A673 (cell line): ENCODE measurements around the gene PKD1. TPM values are rescaled to one million over a fixed set of nuclear protein-coding genes. Genes with fewer than 3 reads are reported as not detected.

Experiments
- BruUV-seq: library from RNA; stranded (reverse); fragments of 400-500 nt; replicated peaks from 2 replicates; lab custom pipeline; 2021; lab: Mats Ljungman, UMichigan
- CTCF ChIA-PET: fragments of 300-600 bp; sonication (Branson Sonifier 250); formaldehyde crosslinking; loops from one replicate; lab custom pipeline; 2022; ENCODE audit warnings: antibody characterized with exemption; lab: Charles Lee
- POLR2A ChIA-PET: fragments of 300-600 bp; sonication (Branson Sonifier 250); formaldehyde crosslinking; loops from one replicate; lab custom pipeline; 2022; ENCODE audit warnings: antibody characterized with exemption; ENCODE audit not compliant: low non-redundant PET; lab: Charles Lee
- DNase-seq: peaks from one replicate; pipeline ENCODE4 v3.0.0-alpha.2; 2015; ENCODE audit warnings: low spot score
- H3K27ac ChIP-seq: fragments of 200-600 bp; sonication (generic); 2 replicates; pipeline ENCODE4 v1.5.1; 2016; ENCODE audit warnings: mixed run types, low read depth, mild to moderate bottlenecking, mixed read lengths, antibody characterized with exemption, low read length; ENCODE audit not compliant: poor library complexity, severe bottlenecking
- H3K27me3 ChIP-seq: fragments of 200-600 bp; sonication (generic); replicated peaks from 2 replicates; pipeline ENCODE4 v1.6.1; 2017; ENCODE audit warnings: mixed run types, low read depth, mild to moderate bottlenecking, mixed read lengths, antibody characterized with exemption, low read length; ENCODE audit not compliant: insufficient read depth, poor library complexity
- H3K36me3 ChIP-seq: fragments of 200-600 bp; sonication (generic); 2 replicates; pipeline ENCODE4 v1.6.1; 2016; ENCODE audit warnings: mixed run types, mild to moderate bottlenecking, mixed read lengths, antibody characterized with exemption, low read length; ENCODE audit not compliant: insufficient read depth, poor library complexity, severe bottlenecking
- H3K4me1 ChIP-seq: fragments of 200-600 bp; sonication (generic); 2 replicates; pipeline ENCODE4 v1.6.1; 2017; ENCODE audit warnings: mixed run types, mild to moderate bottlenecking, mixed read lengths, antibody characterized with exemption, low read length; ENCODE audit not compliant: insufficient read depth, poor library complexity, severe bottlenecking
- H3K4me3 ChIP-seq: fragments of 200-600 bp; sonication (generic); 2 replicates; pipeline ENCODE4 v1.5.1; 2016; ENCODE audit warnings: low read depth, mixed run types, mild to moderate bottlenecking, mixed read lengths, low read length; ENCODE audit not compliant: poor library complexity, severe bottlenecking
- H3K9me3 ChIP-seq: fragments of 200-600 bp; sonication (generic); 2 replicates; pipeline ENCODE4 v1.6.1; 2016; ENCODE audit warnings: mixed run types, low read depth, mild to moderate bottlenecking, mixed read lengths, antibody characterized with exemption, low read length; ENCODE audit not compliant: poor library complexity, severe bottlenecking
- EZH2 ChIP-seq: fragments of 200-600 bp; sonication (generic); IDR thresholded peaks from 2 replicates; pipeline ENCODE4 v1.6.1; 2017; ENCODE audit warnings: borderline replicate concordance, low read depth, mild to moderate bottlenecking, mixed read lengths, antibody characterized with exemption, low read length; ENCODE audit not compliant: poor library complexity, severe bottlenecking
- intact Hi-C: fragments of 100-400 bp; cut with micrococcal nuclease; formaldehyde crosslinking; loops from one replicate; pipeline ENCODE4 v1.10.0; 2022; ENCODE audit not compliant: unreplicated experiment
- total RNA-seq: library from RNA; stranded (reverse); gene quantifications from 2 replicates; pipeline ENCODE4 v1.2.3, GENCODE V29; 2021
- TF ChIP-seq, protein P1 (sequence below): fragments of 300-800, 200-600 bp; sonication (generic); conservative IDR thresholded peaks from 2 replicates; pipeline ENCODE4 v1.5.1; 2017; ENCODE audit warnings: low read depth, mild to moderate bottlenecking, antibody characterized with exemption, low read length, moderate library complexity, mixed read lengths

Gene PKD1
- total RNA-seq, 1 experiment from 2014 or later, result 121 TPM

DNA sequence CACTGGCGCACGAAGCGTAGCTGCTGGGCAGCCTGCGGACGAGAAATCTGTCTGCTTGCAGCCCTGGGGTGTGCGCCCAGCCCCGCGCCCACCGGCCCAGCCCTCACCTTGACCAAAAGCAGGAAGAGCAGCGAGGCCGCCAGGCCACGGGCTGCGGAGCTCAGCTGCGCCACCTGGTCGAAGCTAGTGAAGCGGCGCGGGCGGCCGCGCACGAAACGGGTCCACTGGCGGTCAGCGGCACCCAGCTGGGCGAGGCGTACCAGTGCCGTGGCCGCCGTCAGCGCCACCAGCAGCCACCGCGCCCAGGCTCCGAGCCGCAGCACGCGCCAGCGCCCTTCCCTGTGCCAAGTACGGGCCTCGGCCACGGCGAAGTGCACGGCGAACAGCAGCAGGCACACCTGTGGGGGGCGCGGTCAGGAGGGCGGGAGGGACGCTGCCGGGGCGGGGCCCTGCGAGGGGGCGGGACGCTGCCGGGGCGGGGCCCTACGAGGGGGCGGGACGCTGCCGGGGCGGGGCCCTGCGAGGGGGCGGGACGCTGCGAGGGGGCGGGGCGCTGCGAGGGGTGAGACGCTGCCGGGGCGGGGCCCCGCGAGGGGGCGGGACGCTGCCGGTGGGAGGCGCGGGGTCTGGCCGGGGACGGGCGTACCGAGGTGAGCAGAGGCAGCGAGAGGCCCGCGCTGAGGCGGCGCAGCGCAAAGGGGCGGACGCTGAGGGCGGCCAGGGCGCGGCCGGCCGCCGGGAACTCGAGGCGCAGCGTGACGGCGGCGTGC, 44.7 kb downstream of the PKD1 start:
- Histone ChIP-seq H3K4me3 (no peak overlapping the region), H3K9me3 (no peaks in the 10 kb centered on the region), H3K36me3 (peaks cover 62% of the 10 kb centered on the region), H3K4me1 (no peaks in the 10 kb centered on the region), H3K27ac (no peak overlapping the region), H3K27me3 (no peaks in the 10 kb centered on the region)
- CTCF ChIA-PET, result no interaction called here
- BruUV-seq, result no TSS peak
- no peak for DNase-seq
- TF ChIP-seq, protein P1, sequence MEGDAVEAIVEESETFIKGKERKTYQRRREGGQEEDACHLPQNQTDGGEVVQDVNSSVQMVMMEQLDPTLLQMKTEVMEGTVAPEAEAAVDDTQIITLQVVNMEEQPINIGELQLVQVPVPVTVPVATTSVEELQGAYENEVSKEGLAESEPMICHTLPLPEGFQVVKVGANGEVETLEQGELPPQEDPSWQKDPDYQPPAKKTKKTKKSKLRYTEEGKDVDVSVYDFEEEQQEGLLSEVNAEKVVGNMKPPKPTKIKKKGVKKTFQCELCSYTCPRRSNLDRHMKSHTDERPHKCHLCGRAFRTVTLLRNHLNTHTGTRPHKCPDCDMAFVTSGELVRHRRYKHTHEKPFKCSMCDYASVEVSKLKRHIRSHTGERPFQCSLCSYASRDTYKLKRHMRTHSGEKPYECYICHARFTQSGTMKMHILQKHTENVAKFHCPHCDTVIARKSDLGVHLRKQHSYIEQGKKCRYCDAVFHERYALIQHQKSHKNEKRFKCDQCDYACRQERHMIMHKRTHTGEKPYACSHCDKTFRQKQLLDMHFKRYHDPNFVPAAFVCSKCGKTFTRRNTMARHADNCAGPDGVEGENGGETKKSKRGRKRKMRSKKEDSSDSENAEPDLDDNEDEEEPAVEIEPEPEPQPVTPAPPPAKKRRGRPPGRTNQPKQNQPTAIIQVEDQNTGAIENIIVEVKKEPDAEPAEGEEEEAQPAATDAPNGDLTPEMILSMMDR, result no peak
- no peak for TF ChIP-seq EZH2
- POLR2A ChIA-PET, result interaction anchor here (0.8 kb wide), 1 partner anchor 57 kb away, joined by 4 read pairs; no protein-coding TSS in a partner anchor
- intact Hi-C loops, result no loop called here

DNA sequence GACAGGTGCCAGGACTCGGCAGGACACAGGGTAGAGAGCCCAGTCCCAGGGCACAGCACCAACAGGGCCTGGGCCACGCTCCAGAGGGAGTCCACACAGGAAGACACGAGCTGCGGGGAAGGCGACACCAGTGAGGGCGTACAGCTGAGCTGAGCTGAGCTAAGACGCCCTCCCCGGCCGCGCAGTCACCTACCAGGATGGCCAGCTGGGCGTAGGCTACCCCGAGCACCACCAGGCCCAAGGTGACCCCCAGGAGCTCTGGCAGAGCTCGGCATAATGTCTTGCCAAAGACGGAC, 45.3 kb downstream of the PKD1 start:
- CTCF ChIA-PET, result no interaction called here

GRCh38 chr16:2089706-2090480, 45.8 kb downstream of the PKD1 start:
- no peak for TF ChIP-seq EZH2
- TF ChIP-seq, protein P1, result no peak
- H3K27me3 ChIP-seq, result no peaks in the 10 kb centered on the region
- ChIA-PET POLR2A (no interaction called here), CTCF (no interaction called here)
- H3K4me3 ChIP-seq, result no peak overlapping the region
- H3K9me3 ChIP-seq, result no peaks in the 10 kb centered on the region
- no TSS peak for BruUV-seq
- peaks cover 54% of the 10 kb centered on the region for H3K36me3 ChIP-seq
- intact Hi-C loops, result no loop called here
- H3K27ac ChIP-seq, result no peak overlapping the region
- H3K4me1 ChIP-seq, result no peaks in the 10 kb centered on the region
- DNase-seq, result no peak

More for the DNA sequence above, 45.3 kb downstream of the PKD1 start:
- POLR2A ChIA-PET, result no interaction called here
- Histone ChIP-seq H3K27ac (no peak overlapping the region), H3K9me3 (no peaks in the 10 kb centered on the region), H3K4me3 (no peak overlapping the region), H3K4me1 (no peaks in the 10 kb centered on the region), H3K36me3 (peaks cover 57% of the 10 kb centered on the region), H3K27me3 (no peaks in the 10 kb centered on the region)
- intact Hi-C loops, result no loop called here
- DNase-seq, result no peak
- BruUV-seq, result no TSS peak
- TF ChIP-seq, protein P1, result no peak
- no peak for TF ChIP-seq EZH2
